Panc1 (cell line): Measurements from ENCODE around the gene CDH13.

ENCODE experiments used
- CTCF ChIP-seq: fragments of 450-650 bp; IDR thresholded peaks from 2 replicates; pipeline ENCODE4 v1.5.1; 2017; ENCODE audit warnings: mild to moderate bottlenecking
- POLR2AphosphoS5 ChIP-seq: IDR thresholded peaks from 2 replicates; pipeline ENCODE4 v1.6.1; 2012; ENCODE audit warnings: mild to moderate bottlenecking, low read depth, low read length, moderate library complexity
- REST ChIP-seq, 2 experiments: IDR thresholded peaks; 2 replicates each; pipeline ENCODE4 v1.6.1; 2011 to 2012; ENCODE audit warnings: low read depth in 2 of 2, control low read depth in 1 of 2, low read length in 1 of 2, mild to moderate bottlenecking in 1 of 2, moderate library complexity in 1 of 2; ENCODE audit not compliant: insufficient read depth in 1 of 2
- TCF7L2 ChIP-seq: IDR thresholded peaks from 2 replicates; pipeline ENCODE4 v1.6.1; 2011; ENCODE audit warnings: mild to moderate bottlenecking, low read depth, low read length, inconsistent platforms

- no peak for TF ChIP-seq TCF7L2
- TF ChIP-seq CTCF: no peak
- TF ChIP-seq POLR2AphosphoS5: no peak
- TF ChIP-seq REST (IDR thresholded peaks at IDR 0.05; ENCODE audit: insufficient read depth in 1 of 2, low read depth in 2 of 2, low read length in 1 of 2): no peak
Measured at GRCh38 chr16:82782715-82783251, 156.0 kb downstream of the CDH13 start.
